HG02938 (cell line): ENCODE data around the gene CBY1.
A peak's percentile ranks its signal among the peaks of the same experiment; 100 is the strongest.

Experiments used
- ATAC-seq: cut with Tn5 transposase; IDR thresholded peaks from one replicate; pipeline ENCODE4 v1.9.1; 2021; ENCODE audit warnings: mild to moderate bottlenecking, moderate library complexity; ENCODE audit not compliant: unreplicated experiment

The CBY1 gene

DNA sequence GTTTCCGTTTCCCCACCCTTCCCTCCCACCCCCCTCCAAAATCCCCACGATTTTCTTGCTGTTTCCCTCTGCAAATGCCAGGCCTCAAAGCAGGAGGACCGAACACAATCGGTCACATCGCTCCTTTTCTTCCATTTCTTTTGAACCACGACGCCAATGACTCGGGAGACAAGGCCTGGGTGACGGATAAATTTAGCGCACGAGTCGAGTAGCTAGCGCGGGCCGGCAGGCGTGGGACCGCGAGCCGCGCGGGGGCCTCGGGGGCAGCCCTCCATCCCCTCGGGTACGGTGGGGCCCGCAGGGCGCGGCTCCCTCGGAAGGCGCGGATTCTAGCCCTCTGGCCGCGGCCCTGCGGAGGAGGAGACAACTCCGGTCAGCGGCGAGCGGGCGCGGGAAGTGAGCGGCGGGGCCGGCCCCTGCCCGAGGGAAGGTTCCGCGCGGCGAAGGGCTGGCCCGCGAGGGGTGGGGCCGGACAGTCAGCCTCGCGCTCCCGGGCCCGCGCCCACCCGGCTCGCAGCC is 43.9 kb downstream of the CBY1 start:
- ATAC-seq: peak; percentile 5

GRCh38 chr22:38700789-38701628 is 44.6 kb downstream of the CBY1 start, which contains the start of gene JOSD1:
TSS of gene JOSD1 (minus strand) at chr22:38700943. CDS start at chr22:38699987, 956 bp downstream.
- ATAC-seq: peak; percentile 18

- no peak for ATAC-seq
These were observed 48.3 kb downstream of the CBY1 start for GRCh38 chr22:38704654-38705234.

DNA sequence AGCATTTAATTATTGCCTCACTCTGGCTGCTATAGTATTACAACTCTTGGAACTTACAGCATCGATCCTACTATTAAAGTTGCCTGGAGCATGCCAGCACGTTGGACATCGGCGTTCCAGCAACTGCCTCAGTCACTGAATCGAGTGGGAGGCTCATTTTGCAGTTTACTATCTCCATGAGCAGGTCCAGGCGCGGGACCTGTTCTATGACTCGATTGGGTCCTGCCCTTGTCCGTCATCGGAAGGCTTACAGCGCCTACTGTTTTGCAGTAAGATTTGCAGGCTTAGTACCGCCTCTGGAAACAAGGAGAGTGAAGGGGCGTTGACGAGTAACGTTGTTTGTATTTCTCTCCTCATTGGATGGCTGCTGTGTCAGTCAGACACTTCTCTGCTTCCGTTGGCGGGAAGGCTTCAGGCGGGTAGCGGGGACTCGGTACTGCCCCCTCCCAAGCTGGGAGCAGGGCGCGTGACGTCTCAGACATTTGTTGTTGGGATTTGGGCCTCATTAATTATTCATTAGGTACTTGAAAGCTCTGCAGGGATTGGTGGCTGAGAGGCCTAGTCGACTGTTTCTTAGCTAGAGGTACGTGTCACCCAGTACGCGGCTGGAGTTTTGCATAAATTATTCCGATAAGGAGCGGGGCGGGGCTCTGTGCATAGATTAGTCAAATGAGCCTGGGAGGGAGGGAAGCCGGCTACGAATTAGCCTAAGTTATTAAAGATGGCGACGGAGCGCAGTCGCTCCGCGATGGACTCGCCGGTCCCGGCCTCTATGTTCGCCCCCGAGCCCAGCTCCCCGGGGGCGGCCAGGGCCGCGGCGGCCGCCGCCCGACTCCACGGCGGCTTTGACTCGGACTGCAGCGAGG is 49.0 kb downstream of the CBY1 start, which contains the start of gene GTPBP1:
TSS of gene GTPBP1 (plus strand) at position 710 of the 866 bp plus-strand sequence. CDS start at position 722, 12 bp downstream.
- peak; percentile 72 for ATAC-seq

- no peak for ATAC-seq
These were observed 49.9 kb downstream of the CBY1 start for GRCh38 chr22:38706101-38706900.

GRCh38 chr22:38706901-38707195 is 50.4 kb downstream of the CBY1 start:
- no peak for ATAC-seq

GRCh38 chr22:38707346-38707745 is 50.9 kb downstream of the CBY1 start:
- no peak for ATAC-seq

DNA sequence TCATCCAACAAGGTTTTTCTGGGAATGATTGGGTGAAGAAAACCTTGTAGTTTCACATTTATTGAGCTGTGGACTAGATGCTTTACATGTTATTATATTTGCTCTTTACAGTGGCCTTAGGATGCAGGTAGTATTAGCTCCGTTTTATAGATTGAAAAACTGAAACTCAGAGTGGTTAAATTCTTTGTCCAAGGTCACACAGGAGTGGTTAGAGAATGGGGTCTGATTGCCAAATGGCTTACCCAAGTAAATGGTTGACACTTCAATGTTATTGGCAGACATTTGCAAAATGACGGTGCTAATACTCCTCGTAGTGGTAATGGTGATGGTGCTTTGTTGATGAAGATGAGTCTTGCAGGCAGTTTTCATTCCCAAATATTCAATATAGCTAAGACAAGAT is 51.5 kb downstream of the CBY1 start:
- no peak for ATAC-seq

GRCh38 chr22:38709306-38709705 is 52.9 kb downstream of the CBY1 start:
- ATAC-seq: no peak

- ATAC-seq: no peak
These were observed 53.9 kb downstream of the CBY1 start for GRCh38 chr22:38710351-38710750.

GRCh38 chr22:38710866-38711265 is 54.4 kb downstream of the CBY1 start:
- ATAC-seq: no peak

GRCh38 chr22:38712486-38713207 is 56.2 kb downstream of the CBY1 start:
- no peak for ATAC-seq

GRCh38 chr22:38713921-38714320 is 57.5 kb downstream of the CBY1 start:
- ATAC-seq: no peak

- ATAC-seq: no peak
These were observed 58.8 kb downstream of the CBY1 start for GRCh38 chr22:38715176-38715764.

DNA sequence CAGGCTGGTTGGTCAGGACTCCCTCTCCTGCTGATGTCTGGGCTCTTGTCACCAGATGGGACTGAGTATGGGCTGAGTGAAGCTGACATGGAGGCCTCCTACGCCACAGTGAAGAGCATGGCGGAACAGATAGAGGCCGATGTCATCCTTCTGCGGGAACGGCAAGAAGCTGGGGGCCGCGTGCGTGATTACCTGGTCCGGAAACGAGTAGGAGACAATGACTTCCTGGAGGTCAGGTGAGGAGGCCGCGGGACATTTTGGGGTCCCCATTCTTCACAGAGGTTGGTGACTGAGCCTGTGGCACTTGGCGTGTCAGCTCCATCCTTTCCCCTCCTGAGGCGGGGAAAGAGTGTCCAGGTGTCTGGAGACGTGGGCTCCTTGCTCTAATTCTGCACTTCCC is 59.4 kb downstream of the CBY1 start:
- no peak for ATAC-seq

GRCh38 chr22:38716271-38716670 is 59.8 kb downstream of the CBY1 start:
- ATAC-seq: no peak

- no peak for ATAC-seq
These were observed 60.4 kb downstream of the CBY1 start for GRCh38 chr22:38716826-38717225.

- no peak for ATAC-seq
These were observed 60.8 kb downstream of the CBY1 start for GRCh38 chr22:38717244-38717643.

GRCh38 chr22:38718414-38718813 is 62.0 kb downstream of the CBY1 start:
- no peak for ATAC-seq
